GM18520 (cell line): ENCODE data around the gene FAM89B.

ENCODE experiments used
- ATAC-seq: cut with Tn5 transposase; IDR thresholded peaks from one replicate; pipeline ENCODE4 v1.9.1; 2021; ENCODE audit not compliant: unreplicated experiment

FAM89B gene

DNA sequence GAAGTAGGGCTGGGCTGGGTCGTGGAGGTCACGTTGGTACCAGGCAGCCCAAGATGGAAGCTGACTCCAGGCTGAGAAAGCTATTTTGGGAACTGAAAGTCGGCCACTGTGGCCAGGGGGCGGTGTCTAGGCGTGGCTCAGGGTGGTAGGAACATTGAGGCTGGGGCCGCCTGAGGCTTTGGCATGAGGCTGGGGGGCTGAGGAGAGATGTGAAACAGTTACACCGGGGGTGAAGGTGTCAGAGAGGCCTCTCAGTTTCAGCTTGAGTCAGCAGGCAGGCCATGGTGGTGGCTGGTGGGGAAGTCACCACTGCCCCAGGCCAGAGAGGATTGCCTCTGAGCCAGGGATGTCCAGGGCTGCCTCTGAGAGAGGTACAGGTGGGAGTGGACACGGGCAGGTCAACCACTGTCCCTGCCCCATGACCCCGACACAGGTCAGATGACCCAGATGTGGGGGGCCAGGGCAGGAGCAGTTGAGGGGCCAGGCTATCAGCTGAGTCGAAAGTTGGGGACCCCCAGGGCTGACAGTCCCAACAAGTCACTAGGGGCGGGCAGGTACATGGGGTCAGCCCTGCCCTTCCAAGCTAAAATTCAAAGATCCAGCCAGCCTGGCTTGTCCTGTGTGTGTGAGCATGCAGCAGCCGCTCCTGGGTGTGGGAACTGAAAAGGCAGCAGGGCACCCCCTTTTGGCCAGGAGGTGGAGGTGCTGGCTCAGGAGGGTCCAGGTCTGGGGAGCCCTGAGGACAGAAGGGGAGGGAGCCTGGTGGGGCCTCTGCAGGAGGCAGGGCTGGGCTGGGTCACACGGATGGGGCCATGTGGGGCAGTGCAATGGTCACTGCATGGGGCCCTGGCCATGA lies 16.1 kb downstream of the FAM89B start:
- peak; percentile 48 for ATAC-seq

DNA sequence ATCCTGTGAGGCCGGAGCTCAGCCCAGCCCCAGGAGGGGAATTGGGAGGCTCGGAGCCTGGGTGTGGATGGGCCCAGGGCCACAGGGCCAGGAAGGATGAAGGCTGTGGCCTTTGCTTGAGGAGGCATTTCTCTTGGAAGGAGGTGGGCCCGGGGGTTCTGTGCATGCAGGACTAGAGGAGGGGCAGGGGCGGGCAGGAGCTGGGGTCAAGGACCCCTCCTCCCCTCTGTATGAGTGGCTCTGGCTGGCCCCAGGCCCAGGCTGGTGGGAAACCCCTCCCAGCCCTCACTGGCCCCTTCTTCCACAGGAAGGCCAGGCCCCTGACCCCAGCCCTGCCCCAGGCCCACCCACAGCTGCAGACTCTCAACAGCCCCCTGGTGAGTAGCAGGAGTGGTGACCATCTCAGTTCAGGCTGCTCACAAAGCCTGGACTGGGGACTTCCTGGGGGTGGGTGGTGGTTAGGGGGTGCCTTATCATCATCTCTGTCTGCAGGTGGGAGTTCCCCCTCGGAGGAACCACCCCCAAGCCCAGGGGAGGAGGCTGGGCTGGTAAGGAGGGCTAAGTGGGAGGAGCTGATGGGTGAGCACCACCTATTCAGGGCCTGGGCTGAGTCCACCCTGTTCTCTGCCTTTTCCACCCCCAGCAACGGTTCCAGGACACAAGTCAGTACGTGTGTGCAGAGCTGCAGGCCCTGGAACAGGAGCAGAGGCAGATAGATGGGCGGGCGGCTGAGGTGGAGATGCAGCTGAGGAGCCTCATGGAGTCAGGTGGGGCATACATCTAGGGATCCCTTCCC lies 17.3 kb downstream of the FAM89B start:
- ATAC-seq: no peak

DNA sequence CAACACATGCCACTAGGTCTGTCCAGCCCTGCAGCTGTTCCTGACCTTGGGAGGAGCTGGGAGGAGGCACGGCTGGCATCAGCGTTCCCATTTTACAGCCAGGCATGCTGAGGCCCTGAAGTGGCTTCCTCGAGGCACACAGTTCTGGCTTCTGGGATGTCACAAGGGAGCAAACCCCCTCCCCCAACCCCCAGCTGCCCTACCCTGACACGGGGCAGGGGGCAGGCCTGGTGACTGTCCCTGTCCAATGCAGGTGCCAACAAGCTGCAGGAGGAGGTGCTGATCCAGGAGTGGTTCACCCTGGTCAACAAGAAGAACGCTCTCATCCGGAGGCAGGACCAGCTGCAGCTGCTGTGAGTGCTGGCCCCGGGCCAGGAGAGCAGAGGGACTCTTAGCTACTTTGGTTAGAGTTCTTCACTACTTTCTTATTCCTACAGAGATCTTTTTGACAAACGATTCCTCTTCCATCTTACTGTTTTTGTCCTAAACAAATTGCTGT lies 18.0 kb downstream of the FAM89B start:
- no peak for ATAC-seq

DNA sequence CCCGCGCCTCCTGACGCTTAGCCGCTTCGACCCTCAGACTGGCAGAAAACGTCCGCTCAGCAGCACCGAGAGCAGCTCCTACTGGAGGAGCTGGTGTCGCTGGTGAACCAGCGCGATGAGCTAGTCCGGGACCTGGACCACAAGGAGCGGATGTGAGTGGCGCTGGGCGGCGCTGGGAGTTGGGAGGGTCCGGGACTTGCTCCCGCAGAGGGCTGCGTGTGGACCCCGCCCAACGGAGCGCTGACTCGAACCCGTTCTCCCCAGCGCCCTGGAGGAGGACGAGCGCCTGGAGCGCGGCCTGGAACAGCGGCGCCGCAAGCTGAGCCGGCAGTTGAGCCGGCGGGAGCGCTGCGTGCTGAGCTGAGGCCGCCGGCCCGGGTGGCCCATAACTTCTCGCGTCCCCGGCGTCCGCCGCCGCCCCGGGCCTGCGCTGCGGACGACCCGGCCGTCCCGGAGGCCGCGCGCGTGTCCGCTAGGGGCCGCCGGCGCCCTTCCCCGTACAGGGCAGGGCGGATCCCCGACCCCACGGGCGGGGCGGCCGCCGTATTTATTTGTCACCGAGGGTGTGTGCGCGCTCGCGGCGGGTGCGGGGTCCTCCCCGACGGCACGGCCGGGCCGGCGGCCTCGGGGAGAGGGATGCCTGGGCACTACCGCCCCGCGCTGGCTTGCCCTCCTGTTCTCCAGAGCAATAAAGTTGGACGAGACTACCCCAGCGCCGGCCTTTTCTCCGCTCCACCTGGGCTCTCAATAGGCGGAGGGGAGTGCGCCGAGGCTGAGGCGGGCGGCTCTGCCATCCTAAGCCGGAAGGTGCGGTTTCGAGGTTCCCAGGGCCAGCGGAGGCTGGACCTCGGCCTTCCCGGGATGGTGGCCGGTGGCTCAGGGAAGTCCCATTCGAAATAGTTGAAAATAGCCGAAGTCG lies 19.9 kb downstream of the FAM89B start:
- no peak for ATAC-seq

DNA sequence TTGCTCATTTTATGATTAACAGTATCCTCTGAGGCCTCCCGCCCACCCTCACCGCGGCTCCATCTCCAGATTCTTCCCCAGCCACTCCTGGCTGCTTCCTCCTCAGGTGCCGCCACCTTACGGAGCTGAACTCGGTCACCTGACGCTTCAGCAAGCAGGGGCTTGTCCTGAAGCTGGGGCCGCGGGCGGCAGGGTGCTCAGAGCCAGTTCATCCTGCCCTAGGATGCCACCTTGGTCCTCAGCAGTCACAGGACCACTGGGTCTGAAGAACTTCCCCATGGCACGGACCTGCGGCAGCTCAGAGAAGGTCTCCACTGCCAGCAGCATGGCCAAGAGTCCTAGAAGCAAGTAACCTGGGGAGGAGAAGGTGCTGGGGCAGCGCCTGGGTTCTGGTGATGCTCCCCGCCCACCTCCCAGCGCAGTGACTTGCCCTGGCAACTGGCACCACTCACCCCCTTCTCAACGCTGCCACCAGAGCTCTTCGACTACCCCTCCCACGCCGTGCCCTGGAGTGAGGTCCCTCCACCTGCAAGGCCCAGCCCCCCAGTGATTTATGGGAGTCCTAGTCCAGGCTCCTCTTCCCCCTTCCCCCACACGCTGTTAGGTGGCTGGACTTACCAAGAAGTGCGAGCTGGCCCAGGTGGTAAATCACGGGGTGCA lies 20.6 kb downstream of the FAM89B start:
- ATAC-seq: no peak

DNA sequence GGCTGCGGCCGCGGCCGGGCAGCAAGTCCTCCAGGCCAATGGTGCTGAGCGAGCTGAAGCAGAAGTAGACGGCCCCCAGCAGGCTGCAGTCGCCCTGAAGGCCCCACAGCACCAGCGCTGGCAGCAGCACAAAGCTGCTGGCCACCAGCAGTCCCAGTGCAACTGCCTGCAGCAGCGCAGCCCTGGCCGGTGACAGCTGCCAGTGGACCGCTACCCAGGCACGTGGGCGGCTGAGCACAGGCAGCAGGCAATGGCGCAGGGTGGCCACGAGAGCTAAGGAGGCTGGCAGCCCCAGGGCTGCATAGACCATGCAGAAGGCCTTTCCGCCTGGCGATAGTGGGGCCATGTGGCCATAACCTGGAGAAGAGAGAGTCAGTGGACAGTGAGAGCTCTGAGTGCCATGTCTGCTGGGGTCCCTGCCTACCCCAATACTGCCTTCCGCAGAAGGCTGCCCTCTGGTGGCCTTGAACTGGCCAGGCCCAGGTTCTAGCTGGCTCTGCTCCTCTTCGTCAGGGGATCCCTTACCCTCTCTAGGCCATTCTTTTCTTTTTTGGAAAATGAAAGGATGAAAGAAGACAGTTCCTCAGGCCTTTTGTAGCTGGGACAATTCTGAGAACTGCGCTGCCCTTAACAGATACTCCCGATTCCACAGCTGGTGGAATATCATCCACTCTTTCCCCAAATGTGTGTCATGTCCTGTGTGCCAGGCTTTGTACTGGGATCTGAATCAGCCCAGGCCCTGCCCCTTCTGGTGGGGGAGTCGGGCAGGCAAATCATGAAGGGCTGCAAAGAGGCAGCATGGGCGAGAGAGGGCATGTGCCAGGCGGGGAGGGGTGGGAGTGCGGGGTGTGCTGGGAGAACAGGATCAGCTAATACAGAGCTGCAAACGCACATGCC lies 21.4 kb downstream of the FAM89B start:
- no peak for ATAC-seq

DNA sequence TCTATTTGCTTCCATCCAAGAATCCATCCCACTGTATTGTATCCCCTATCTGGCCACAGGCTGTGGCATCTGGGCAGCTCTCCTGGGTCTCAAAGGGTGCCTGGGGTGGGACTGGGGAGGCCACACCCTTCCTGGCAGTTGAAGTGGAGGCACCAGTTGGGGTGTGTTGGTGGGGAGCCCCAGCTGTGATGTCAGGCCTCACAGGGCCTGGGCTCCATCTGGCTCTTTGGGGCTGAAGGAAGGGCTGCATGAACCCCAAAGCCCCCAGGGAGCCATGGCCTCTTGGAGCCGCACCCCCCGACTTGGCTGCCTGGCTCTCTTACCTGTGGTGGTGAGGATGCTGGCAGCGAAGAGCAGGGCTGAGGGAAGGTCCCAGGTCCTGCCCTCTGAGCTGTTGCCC lies 22.8 kb downstream of the FAM89B start:
- ATAC-seq: no peak

DNA sequence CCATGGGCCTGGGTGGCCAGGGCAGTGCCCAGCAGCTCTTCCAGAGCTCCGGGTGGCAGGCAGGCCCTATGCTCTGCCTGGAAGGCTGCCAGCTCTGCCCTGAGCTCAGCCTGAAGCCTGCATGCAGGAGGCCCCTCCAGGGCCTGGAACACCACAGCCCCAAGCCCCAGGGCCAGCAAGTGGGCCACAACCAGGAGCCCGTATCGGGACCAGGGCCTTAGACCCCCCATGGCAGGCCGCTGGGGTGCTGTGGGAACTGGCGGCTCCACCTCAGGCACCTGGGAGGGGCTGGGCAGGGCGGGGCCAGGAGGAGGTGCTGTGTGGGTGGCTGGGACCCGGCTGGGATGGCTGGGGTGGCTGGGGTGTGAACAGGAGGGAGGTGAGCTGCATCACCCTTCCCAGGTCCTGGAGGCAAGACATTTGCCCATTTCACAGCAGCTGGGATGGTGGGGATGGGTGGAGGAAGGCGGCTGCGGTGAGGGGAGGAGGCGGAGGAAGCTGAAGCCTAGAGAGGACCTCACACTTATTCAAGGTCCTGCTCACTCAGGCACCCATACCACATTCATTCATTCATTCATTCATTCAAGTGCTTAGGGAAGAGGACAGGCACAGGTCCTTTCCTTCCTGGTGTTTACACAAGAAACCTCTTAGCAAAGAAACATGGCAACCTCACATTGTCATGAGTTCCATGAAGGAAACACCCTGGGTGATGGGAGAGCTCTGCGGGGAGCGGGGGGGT lies 23.4 kb downstream of the FAM89B start, which contains the start of gene KCNK7:
Gene KCNK7, minus strand, starts transcription at position 258 of the 739 bp plus-strand sequence. Its CDS starts 28 bp downstream, at position 230.
- ATAC-seq: no peak

DNA sequence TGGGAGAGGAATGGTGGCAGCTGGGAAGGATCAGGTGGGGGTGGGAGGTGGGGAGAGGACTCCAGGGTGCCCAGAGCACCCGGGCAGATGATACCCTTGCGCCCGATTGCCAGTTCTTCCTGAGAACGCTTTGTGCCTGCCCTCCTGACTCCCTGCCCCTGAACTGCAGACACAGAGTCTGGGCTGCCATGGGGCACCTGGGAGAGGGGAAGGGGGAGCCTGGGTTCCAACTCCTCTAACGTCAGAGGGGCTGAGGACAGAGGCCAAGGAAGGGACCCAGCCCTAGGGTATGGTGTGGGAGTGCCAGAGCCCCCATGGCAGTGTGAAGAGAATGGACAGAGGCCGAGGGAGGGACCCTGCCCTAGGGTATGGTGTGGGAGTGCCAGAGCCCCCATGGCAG lies 24.2 kb downstream of the FAM89B start:
- no peak for ATAC-seq

DNA sequence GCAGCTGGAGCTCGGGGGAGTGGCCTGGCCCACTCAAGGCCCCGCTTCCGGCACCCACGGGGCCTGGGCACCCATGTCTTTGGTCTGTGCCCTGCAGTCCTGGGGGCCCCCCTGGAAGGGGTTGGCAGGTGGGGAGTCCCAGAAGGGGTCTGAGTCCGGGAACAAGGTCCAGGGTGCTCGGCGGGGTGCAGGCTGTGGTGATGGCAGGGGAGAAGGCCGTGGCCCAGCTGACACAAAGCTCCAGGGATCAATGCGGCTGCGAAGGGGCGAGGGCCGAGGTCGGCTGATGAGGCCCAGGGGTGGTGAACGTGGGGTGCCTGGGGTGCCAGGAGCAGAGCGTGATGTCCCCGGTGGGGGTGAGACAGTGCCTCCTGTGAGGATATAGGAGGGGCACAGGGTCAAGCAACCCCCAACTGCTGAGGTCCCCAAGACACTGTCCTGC lies 25.9 kb downstream of the FAM89B start:
- no peak for ATAC-seq

DNA sequence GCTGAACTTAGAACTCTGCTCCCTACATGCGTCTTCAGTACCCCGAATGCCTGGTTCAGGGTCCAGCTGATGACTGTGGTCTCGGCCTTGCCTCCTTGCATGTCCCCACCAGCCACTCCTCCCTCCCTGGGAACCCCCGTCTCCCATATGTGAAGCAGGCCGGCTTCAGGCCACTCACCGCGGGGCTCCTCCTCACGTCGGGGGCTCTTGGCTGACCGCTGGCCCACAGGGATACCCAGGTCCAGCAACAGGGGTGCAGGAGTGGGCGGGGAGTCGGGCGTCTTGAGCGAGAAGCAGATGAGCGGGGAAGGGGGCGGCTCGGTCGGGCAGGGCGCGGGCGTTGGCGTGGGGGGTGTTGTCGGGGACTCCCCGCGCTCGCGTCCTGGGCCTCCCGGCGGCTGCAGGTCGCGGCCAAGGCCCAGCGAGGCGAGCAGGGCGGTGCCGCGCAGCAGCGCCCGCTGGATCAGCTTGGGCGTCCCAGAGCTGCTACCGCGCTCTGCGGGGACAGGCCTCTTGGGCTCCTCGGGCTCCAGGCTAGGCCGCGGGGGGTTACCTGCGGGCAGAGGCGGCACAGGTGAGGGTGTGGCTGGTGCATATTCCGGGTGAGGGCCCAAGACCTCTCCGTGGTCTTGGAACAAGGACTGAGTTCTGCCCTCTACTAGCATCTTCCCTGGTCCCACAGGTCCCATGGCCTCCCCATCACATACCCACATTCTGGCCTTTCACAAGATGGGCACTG lies 27.0 kb downstream of the FAM89B start:
- ATAC-seq: no peak

DNA sequence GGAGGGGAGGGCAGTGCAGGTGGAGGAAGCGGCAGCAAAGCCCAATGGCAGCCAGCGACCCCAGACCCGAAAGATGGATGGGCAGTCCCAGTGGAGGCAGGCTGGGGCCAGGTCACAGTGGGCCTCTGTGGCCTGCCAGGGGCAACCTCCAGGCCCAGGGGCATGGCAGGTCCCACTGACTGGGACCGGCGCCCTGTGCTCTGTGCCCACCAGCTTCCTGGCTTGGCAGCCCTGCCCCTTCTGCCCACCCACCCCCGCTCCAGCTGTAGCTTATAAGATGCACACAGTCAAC lies 27.6 kb downstream of the FAM89B start:
- no peak for ATAC-seq

DNA sequence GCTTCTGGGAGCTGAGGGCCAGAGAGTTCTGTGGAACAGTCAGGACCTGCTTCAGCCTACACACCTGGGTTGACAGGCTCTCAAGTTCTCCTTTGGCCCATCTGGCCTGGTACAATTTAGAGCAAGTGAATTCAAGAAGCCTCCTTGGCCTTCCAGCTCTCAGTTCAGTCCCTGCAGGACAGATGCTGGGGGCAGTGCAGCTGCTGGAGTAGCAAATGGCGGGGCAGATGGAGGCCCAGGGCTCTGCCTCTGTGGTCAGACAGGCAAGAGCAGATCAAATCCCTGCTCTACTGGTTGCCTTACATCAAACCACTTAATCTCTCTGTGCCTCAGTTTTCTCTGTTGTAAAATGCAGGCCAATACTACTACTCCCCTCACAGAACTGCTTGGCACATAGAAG lies 31.9 kb downstream of the FAM89B start:
- ATAC-seq: no peak

DNA sequence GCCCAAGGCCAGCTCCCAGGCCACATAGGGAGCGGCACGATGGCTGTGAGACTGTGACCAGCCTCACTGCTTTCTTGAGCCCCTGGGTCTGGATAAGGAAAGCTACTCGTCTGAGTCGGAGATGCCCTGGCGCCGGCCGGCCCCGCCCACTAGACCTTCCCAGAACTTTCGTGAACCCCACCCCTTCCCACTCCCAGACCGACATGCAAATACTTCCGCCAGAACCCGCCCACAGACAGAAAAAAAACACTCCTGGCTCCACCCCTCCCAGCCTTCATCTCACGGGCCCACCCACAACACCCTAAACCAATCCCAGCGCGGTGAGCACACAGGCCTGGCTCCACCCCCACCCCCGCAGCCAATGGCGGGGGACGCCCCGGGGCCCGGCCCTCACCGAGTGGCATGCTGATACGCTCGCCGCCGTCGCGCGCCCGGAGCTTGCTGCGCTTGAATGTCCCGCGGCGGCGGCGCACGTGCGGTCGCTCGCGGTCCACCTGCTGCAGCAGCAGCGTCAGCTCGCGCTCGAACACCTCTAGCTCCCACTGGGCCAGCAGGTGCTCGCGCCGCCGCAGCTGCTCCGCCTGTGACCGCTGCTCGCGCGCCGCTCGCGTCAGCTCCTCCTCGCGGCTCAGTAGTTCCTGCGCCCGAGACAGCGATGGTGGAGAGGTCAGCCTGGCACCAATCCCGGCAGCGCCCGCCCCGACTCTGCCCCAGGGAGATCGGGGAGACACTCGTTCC lies 34.7 kb downstream of the FAM89B start:
- no peak for ATAC-seq

DNA sequence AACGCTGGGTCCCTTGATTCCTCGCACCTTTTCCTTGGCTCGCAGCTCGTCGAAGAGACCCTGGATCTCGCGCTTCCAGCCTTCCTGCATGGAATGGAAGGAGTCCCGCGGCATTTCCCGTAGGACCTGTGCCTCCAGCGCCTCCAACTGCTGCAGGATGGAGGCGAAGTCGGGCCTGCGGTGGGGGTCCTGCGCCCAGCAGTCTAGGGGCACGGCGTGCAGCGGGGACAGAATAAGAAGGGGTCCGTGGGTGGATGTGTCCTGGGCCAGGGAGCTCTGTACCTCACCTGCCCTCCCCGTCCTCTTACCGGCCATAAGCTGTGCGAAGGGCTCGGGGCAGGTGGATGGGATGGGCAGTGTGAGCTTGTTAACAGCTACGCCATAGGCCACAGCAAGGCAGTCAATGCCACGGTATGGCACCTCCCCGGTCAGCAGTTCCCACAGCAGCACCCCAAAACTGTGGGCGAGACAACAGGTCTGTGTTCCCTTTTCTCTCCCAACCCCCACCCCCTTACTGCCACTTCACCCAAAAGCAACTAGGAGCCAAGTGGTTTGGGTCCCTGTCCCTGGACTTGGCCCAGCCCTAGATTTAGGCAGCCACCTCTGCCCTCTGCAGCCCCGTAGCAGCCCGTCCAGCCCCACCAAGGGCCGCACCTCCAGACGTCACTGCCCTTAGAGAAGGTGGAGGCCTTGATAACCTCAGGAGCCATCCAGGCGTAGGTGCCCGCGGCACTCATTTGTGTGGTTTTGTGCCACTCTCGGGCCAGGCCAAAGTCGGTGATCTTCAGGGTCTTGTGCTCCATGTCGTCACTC lies 35.5 kb downstream of the FAM89B start:
- no peak for ATAC-seq

DNA sequence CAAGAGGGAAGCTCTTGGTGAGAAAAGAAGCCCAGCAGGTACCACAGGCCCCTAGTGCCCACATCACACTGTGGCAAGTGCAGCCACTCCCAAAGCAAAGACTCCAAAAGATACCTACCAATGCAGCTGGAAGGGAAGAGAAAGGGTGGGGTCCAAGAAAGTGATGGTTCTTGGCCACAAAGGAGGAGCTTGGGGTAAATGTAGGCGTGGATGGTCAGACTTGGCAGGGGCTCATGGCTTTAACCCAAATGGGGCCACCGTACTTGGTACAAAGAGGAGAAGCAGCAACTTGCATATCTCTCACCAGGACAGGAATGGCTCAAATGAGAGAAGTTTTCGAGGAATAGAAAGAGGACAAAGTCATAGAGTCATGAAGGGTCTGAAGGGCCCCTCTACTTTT lies 36.9 kb downstream of the FAM89B start:
- no peak for ATAC-seq

DNA sequence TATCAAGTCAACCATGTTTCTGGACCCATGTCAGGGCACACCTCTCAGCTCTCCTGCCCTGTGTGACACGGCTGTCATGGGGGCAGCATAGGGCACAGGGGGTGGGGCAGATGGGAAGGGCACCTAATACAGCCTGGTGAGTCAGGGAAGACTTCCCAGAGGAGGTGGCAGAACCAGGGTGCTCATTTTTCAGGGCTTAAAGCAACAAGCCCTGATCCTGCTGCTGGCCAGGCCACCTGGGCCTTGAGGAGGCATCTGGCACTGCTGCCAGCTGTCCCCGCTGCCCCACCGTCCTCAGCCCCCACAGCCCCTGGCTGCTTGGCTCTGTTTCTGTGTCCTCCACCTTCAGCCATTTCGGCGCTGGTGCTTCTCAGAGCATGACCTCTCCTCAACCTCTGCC lies 37.3 kb downstream of the FAM89B start:
- ATAC-seq: no peak
